H1 (cell line): Measurements from ENCODE around the gene PNO1. TPM values are rescaled to one million over a fixed set of nuclear protein-coding genes. Genes with fewer than 3 reads are reported as not detected.

Experiments
- CTCF ChIA-PET: fragments of 300-600 bp; sonication (Branson Sonifier 250); formaldehyde crosslinking; loops from one replicate; lab custom pipeline; 2021; ENCODE audit not compliant: partially characterized antibody; lab: Charles Lee
- POLR2A ChIA-PET: fragments of 300-600 bp; sonication (Branson Sonifier 250); formaldehyde crosslinking; loops from one replicate; lab custom pipeline; 2021; ENCODE audit warnings: inconsistent platforms; ENCODE audit not compliant: partially characterized antibody; lab: Charles Lee
- DNase-seq, 2 experiments: peaks; one replicate each; pipeline versions ENCODE4 v3.0.0 to v3.0.0-alpha.2; 2010 to 2022; ENCODE audit warnings: low spot score in 2 of 2, low read depth in 1 of 2, mixed read lengths in 1 of 2
- FAIRE-seq: peaks from 2 replicates; lab custom pipeline; 2011; peaks lifted over from hg19 to GRCh38; lab: Jason Lieb, UNC
- H2AFZ ChIP-seq: 2 replicates; pipeline ENCODE4 v1.8.1; 2012; ENCODE audit warnings: low read length, inconsistent platforms
- H2AK5ac ChIP-seq: 2 replicates; pipeline ENCODE4 v1.6.1; 2013; ENCODE audit warnings: low read depth, low read length
- H2BK120ac ChIP-seq: replicated peaks from 2 replicates; pipeline ENCODE3; 2013; ENCODE audit warnings: low read depth, low read length, inconsistent platforms
- H2BK12ac ChIP-seq: 2 replicates; pipeline ENCODE4 v1.6.1; 2013; ENCODE audit warnings: low read depth, low read length
- H2BK15ac ChIP-seq: 2 replicates; pipeline ENCODE4 v1.6.1; 2013; ENCODE audit warnings: low read length
- H2BK20ac ChIP-seq: 2 replicates; pipeline ENCODE4 v1.6.1; 2013; ENCODE audit warnings: low read length
- H2BK5ac ChIP-seq: 2 replicates; pipeline ENCODE4 v1.6.1; 2013; ENCODE audit warnings: low read depth, low read length
- H3K14ac ChIP-seq: 2 replicates; pipeline ENCODE4 v1.6.1; 2013; ENCODE audit warnings: inconsistent platforms; ENCODE audit not compliant: insufficient read length
- H3K18ac ChIP-seq: 2 replicates; pipeline ENCODE4 v1.6.1; 2013; ENCODE audit warnings: low read length; ENCODE audit errors: extremely low read depth
- H3K23ac ChIP-seq: 2 replicates; pipeline ENCODE4 v1.6.1; 2013; ENCODE audit warnings: inconsistent platforms; ENCODE audit not compliant: insufficient read length
- H3K23me2 ChIP-seq: 2 replicates; pipeline ENCODE4 v1.6.1; 2013; ENCODE audit warnings: low read depth, low read length
- H3K27ac ChIP-seq: 2 replicates; pipeline ENCODE4 v1.6.1; 2011; ENCODE audit warnings: low read depth, low read length, inconsistent platforms
- H3K27me3 ChIP-seq, 4 experiments: replicated peaks in 1 of 4; 1 replicate in 1 of 4; 2 replicates in 3 of 4; pipeline versions ENCODE4 v1.6.1 to v1.8.1; 2011 to 2013; ENCODE audit warnings: low read length in 3 of 4, mild to moderate bottlenecking in 3 of 4, inconsistent platforms in 2 of 4, mixed read lengths in 2 of 4, moderate library complexity in 1 of 4; ENCODE audit not compliant: control insufficient read depth in 3 of 4, insufficient read depth in 3 of 4; ENCODE audit errors: extremely low read depth in 1 of 4
- H3K36me3 ChIP-seq, 4 experiments: 2 replicates each; pipeline versions ENCODE4 v1.6.1 to v1.8.1; 2011 to 2013; ENCODE audit warnings: mild to moderate bottlenecking in 4 of 4, low read length in 3 of 4, moderate library complexity in 2 of 4, control low read depth in 1 of 4, inconsistent platforms in 1 of 4; ENCODE audit not compliant: insufficient read depth in 4 of 4, control insufficient read depth in 2 of 4
- H3K4ac ChIP-seq: replicated peaks from 2 replicates; pipeline ENCODE3; 2013; ENCODE audit warnings: low read length, low read depth, mixed read lengths, inconsistent platforms; ENCODE audit not compliant: insufficient read length
- H3K4me1 ChIP-seq, 4 experiments: replicated peaks in 1 of 4; 1 replicate in 1 of 4; 2 replicates in 3 of 4; pipeline versions ENCODE4 v1.6.1 to v1.8.1; 2011 to 2013; ENCODE audit warnings: low read length in 3 of 4, inconsistent platforms in 2 of 4, mixed read lengths in 1 of 4; ENCODE audit not compliant: insufficient read depth in 4 of 4, control insufficient read depth in 3 of 4
- H3K4me2 ChIP-seq, 2 experiments: 2 replicates each; pipeline versions ENCODE4 v1.6.1 to v1.8.1; 2011 to 2013; ENCODE audit warnings: low read depth in 2 of 2, low read length in 2 of 2, control low read depth in 1 of 2, inconsistent platforms in 1 of 2, mild to moderate bottlenecking in 1 of 2; ENCODE audit not compliant: insufficient read depth in 1 of 2
- H3K4me3 ChIP-seq, 4 experiments: fragments of 200-600, 300-600 bp in 1 of 4; sonication (generic), shearing (Covaris generic), sonication (Bioruptor Twin) in 1 of 4; 2 replicates each; pipeline versions ENCODE4 v1.5.1 to v1.8.1; 2011 to 2016; ENCODE audit warnings: low read length in 4 of 4, low read depth in 3 of 4, control low read depth in 2 of 4, inconsistent platforms in 2 of 4, mild to moderate bottlenecking in 2 of 4, mixed read lengths in 1 of 4, moderate library complexity in 1 of 4; ENCODE audit not compliant: insufficient read depth in 2 of 4; ENCODE audit errors: extremely low read depth in 1 of 4
- H3K56ac ChIP-seq: replicated peaks from 2 replicates; pipeline ENCODE3; 2013; ENCODE audit warnings: low read depth, mild to moderate bottlenecking, mixed read lengths, low read length, inconsistent platforms; ENCODE audit not compliant: insufficient read length
- H3K79me1 ChIP-seq: 2 replicates; pipeline ENCODE4 v1.6.1; 2013; ENCODE audit warnings: low read depth, low read length, control low read depth
- H3K79me2 ChIP-seq, 2 experiments: 2 replicates each; pipeline versions ENCODE4 v1.6.1 to v1.8.1; 2012 to 2013; ENCODE audit warnings: low read length in 2 of 2, mild to moderate bottlenecking in 2 of 2, inconsistent platforms in 1 of 2; ENCODE audit not compliant: insufficient read depth in 2 of 2, control insufficient read depth in 1 of 2
- H3K9ac ChIP-seq, 4 experiments: replicated peaks in 1 of 4; 1 replicate in 1 of 4; 2 replicates in 3 of 4; pipeline versions ENCODE4 v1.6.1 to v1.8.1; 2011 to 2013; ENCODE audit warnings: low read depth in 3 of 4, low read length in 3 of 4, control low read depth in 2 of 4, mild to moderate bottlenecking in 2 of 4, moderate library complexity in 2 of 4, inconsistent platforms in 1 of 4; ENCODE audit errors: extremely low read depth in 1 of 4
- H3K9me3 ChIP-seq, 2 experiments: 2 replicates each; pipeline versions ENCODE4 v1.6.1 to v1.8.1; 2012 to 2013; ENCODE audit warnings: mild to moderate bottlenecking in 2 of 2, moderate library complexity in 2 of 2, control low read depth in 1 of 2, inconsistent platforms in 1 of 2, low read depth in 1 of 2, low read length in 1 of 2, mixed read lengths in 1 of 2; ENCODE audit not compliant: insufficient read depth in 2 of 2
- H4K20me1 ChIP-seq, 2 experiments: replicated peaks in 1 of 2; 2 replicates each; pipeline versions ENCODE3 to v1.8.1; 2011 to 2013; ENCODE audit warnings: inconsistent platforms in 2 of 2, low read length in 2 of 2, mild to moderate bottlenecking in 1 of 2; ENCODE audit not compliant: insufficient read depth in 2 of 2, control insufficient read depth in 1 of 2
- H4K5ac ChIP-seq: 2 replicates; pipeline ENCODE4 v1.6.1; 2013; ENCODE audit warnings: low read length, low read depth, mixed read lengths, inconsistent platforms; ENCODE audit not compliant: insufficient read length
- H4K8ac ChIP-seq: 2 replicates; pipeline ENCODE4 v1.8.0; 2013; ENCODE audit warnings: mild to moderate bottlenecking, moderate library complexity, low read length, inconsistent platforms; ENCODE audit not compliant: insufficient read depth; ENCODE audit errors: extremely low read depth
- H4K91ac ChIP-seq: replicated peaks from 2 replicates; pipeline ENCODE3; 2013; ENCODE audit warnings: low read length, mixed read lengths, inconsistent platforms; ENCODE audit not compliant: insufficient read length
- POU5F1 ChIP-seq: IDR thresholded peaks from 2 replicates; pipeline ENCODE4 v1.6.1; 2011; ENCODE audit warnings: low read depth, mild to moderate bottlenecking, low read length, moderate library complexity
- RXRA ChIP-seq: IDR thresholded peaks from 2 replicates; pipeline ENCODE4 v1.6.1; 2011; ENCODE audit warnings: low read depth, mild to moderate bottlenecking, low read length, moderate library complexity; ENCODE audit not compliant: insufficient read depth
- TBP ChIP-seq: IDR thresholded peaks from 2 replicates; pipeline ENCODE4 v1.6.1; 2011; ENCODE audit warnings: low read depth, low read length, improper control_type of control experiment
- YY1 ChIP-seq: IDR thresholded peaks from 2 replicates; pipeline ENCODE4 v1.6.1; 2011; ENCODE audit warnings: low read depth, mild to moderate bottlenecking, low read length
- WGBS, 2 experiments: shearing (Covaris generic) in 1 of 2; methylation state at CpG; one replicate each; pipeline versions ENCODE4 v1.1.6 to v1.1.7; 2013 to 2015; ENCODE audit warnings: low lambda C conversion rate in 2 of 2, mixed read lengths in 2 of 2, inconsistent platforms in 1 of 2, low coverage in 1 of 2, missing lambda C conversion rate in 1 of 2; ENCODE audit not compliant: insufficient replicate concordance in 2 of 2, insufficient coverage in 1 of 2, insufficient read length in 1 of 2; ENCODE audit errors: extremely low coverage in 1 of 2, missing lambda C conversion rate in 1 of 2; 5-methylcytosine and 5-hydroxymethylcytosine counted together
- polyA plus RNA-seq, 7 experiments: library from polyadenylated mRNA; depleted of rRNA in 3 of 7; stranded (reverse) in 5 of 7; unstranded in 2 of 7; fragments of >200 nt in 5 of 7; fragments of 200-250 nt in 2 of 7; gene quantifications; 1 replicate in 5 of 7; 2 replicates in 1 of 7; 4 replicates in 1 of 7; pipeline versions ENCODE4 v1.2.1 to v1.2.3, GENCODE V29; 2011 to 2013; ENCODE audit warnings: missing spikeins in 2 of 7, mixed read lengths in 2 of 7
- total RNA-seq: library from RNA; stranded (reverse); fragmentation: NEBNext Ultra II Directional; extraction: Animal tissue kit (Norgen Biotek cat#: 25700); gene quantifications from 2 replicates; pipeline ENCODE4 v1.2.1, GENCODE V29; 2021

The PNO1 gene
- total and polyA plus RNA-seq, 2 of the 8 experiments (the other 6 are each of a cell fraction or from before 2014, with no cell fraction given), result 18.6 to 33.2 TPM

GRCh38 chr2:68172990-68173700, 15.5 kb downstream of the PNO1 start:
- no peak overlapping the region for H4K91ac ChIP-seq
- no peak overlapping the region for H3K23ac ChIP-seq
- H3K23me2 ChIP-seq, result no peaks in the 10 kb centered on the region
- CTCF ChIA-PET, result no interaction called here
- H3K79me2 ChIP-seq, result peaks cover 0 to 9% of the 10 kb centered on the region in 2 experiments; a peak in 1 of 4 replicates
- no peak overlapping the region for H2BK12ac ChIP-seq
- no peak overlapping the region for H3K9ac ChIP-seq
- H3K18ac ChIP-seq, result no peak overlapping the region
- no peak overlapping the region for H3K27ac ChIP-seq
- WGBS, 2 experiments, result 100% methylated on average over 7 of the region's 8 CpGs; no CpG with 5 or more reads in 1 of the 2 experiments
- H2AK5ac ChIP-seq, result no peak overlapping the region
- no peak overlapping the region for H2AFZ ChIP-seq
- H4K8ac ChIP-seq, result no peak overlapping the region
- H3K56ac ChIP-seq, result no peak overlapping the region
- H3K27me3 ChIP-seq, result no peaks in the 10 kb centered on the region
- H3K4ac ChIP-seq, result no peak overlapping the region
- H3K79me1 ChIP-seq, result no peaks in the 10 kb centered on the region; the same call in 1 of the 2 replicates
- no peak overlapping the region for H2BK5ac ChIP-seq
- no peak overlapping the region for H2BK20ac ChIP-seq
- H4K5ac ChIP-seq, result no peak overlapping the region
- H3K14ac ChIP-seq, result no peak overlapping the region
- H3K4me3 ChIP-seq, result no peak overlapping the region
- no peak overlapping the region for H3K4me2 ChIP-seq
- POLR2A ChIA-PET, result interaction anchor here (7.4 kb wide), 1 partner anchor 16 kb away, joined by 57 read pairs; the partner anchor contains the start of gene PNO1
- no peak overlapping the region for H2BK15ac ChIP-seq
- H4K20me1 ChIP-seq, result peaks cover 5 to 8% of the 10 kb centered on the region in 2 experiments
- DNase-seq (no peak), FAIRE-seq (no peak)
- H2BK120ac ChIP-seq, result no peak overlapping the region
- no peaks in the 10 kb centered on the region for H3K4me1 ChIP-seq
- H3K36me3 ChIP-seq, result peaks cover 9 to 50% (median 15%) of the 10 kb centered on the region in 4 experiments; a peak in 6 of 8 replicates
- H3K9me3 ChIP-seq, result no peaks in the 10 kb centered on the region
- no peak for TF ChIP-seq RXRA
- TF ChIP-seq POU5F1, result no peak
- no peak for TF ChIP-seq YY1
- no peak for TF ChIP-seq TBP
